ENCODE measurements around the gene OSBPL5.

DNA sequence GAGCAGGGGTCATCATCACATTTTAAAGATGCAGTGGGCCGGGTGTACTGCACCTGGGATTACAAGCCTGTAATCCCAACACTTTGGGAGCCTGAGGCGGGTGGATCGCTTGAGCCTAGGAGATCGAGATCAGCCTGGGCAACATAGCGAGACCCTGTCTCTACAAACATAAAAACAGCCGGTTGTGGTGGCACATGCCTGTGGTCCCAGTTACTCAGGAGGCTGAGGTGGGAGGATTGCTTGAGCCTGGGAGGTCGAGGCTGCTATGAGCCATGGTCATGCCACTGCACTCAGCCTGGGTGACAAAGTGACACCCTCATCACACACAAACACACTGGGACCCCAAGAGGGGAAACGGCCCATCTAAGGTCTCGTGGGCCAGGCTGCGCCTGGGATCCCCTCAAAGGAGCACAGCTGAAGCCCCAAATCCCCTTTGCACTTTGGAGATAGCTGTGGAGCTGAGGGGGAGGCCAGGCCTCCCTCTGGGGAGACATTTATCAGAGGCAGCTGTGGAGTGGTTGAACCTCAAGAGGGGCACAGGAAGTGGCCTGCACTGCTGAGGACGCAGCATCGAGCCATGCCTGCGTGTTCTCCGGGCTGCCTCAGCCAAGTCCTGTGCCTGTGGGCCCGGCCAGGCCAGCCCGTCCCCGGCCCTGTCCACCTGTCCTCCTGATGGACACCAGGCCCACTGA is 27.5 kb downstream of the OSBPL5 start:
- TF ChIP-seq, protein P1, sequence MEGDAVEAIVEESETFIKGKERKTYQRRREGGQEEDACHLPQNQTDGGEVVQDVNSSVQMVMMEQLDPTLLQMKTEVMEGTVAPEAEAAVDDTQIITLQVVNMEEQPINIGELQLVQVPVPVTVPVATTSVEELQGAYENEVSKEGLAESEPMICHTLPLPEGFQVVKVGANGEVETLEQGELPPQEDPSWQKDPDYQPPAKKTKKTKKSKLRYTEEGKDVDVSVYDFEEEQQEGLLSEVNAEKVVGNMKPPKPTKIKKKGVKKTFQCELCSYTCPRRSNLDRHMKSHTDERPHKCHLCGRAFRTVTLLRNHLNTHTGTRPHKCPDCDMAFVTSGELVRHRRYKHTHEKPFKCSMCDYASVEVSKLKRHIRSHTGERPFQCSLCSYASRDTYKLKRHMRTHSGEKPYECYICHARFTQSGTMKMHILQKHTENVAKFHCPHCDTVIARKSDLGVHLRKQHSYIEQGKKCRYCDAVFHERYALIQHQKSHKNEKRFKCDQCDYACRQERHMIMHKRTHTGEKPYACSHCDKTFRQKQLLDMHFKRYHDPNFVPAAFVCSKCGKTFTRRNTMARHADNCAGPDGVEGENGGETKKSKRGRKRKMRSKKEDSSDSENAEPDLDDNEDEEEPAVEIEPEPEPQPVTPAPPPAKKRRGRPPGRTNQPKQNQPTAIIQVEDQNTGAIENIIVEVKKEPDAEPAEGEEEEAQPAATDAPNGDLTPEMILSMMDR (IDR thresholded peaks at IDR 0.05), result no peak
- TF ChIP-seq EZH2 (IDR thresholded peaks at IDR 0.05) (no peak), EZH2phosphoT487 (IDR thresholded peaks at IDR 0.05) (no peak)
